Activated CD4-positive, alpha-beta T cell treated with anti-CD3 and anti-CD28 coated beads, Interleukin-2, amount 10 ng/mL, durations not matched to agents 7 days and 5 days (primary cell): Measurements from ENCODE around the gene WWOX. TPM values are rescaled to one million over a fixed set of nuclear protein-coding genes. Genes with fewer than 3 reads are reported as not detected.

Experiments
- CTCF ChIA-PET: fragments of 350-600 bp; sonication (Branson Sonifier 250); formaldehyde crosslinking; loops from one replicate; lab custom pipeline; 2021; ENCODE audit warnings: antibody characterized with exemption; lab: Charles Lee
- POLR2A ChIA-PET: fragments of 350-600 bp; sonication (Branson Sonifier 250); formaldehyde crosslinking; loops from one replicate; lab custom pipeline; 2021; ENCODE audit warnings: antibody characterized with exemption; lab: Charles Lee
- DNase-seq: peaks from one replicate; pipeline ENCODE4 v3.0.0-alpha.2; 2020
- H3K27ac Mint-ChIP-seq: one replicate; pipeline ENCODE4 v1.8.0; 2021; ENCODE audit warnings: mild to moderate bottlenecking, moderate library complexity, mixed read lengths
- H3K27me3 Mint-ChIP-seq: one replicate; pipeline ENCODE4 v1.8.0; 2021; ENCODE audit warnings: mixed read lengths
- H3K36me3 Mint-ChIP-seq: one replicate; pipeline ENCODE4 v1.8.0; 2021; ENCODE audit warnings: low read depth, mixed read lengths
- H3K4me1 Mint-ChIP-seq: one replicate; pipeline ENCODE4 v1.8.0; 2021; ENCODE audit warnings: mixed read lengths
- H3K4me3 Mint-ChIP-seq: one replicate; pipeline ENCODE4 v1.8.0; 2021; ENCODE audit warnings: mild to moderate bottlenecking, moderate library complexity, mixed read lengths
- H3K9me3 Mint-ChIP-seq: one replicate; pipeline ENCODE4 v1.8.0; 2021; ENCODE audit warnings: mixed read lengths
- total RNA-seq, 2 experiments: library from RNA; stranded (reverse); gene quantifications; one replicate each; pipeline ENCODE4 v1.2.3, GENCODE V29; 2021

WWOX gene
- total RNA-seq, 2 experiments from 2014 or later, result 22.2 to 28.9 TPM

DNA sequence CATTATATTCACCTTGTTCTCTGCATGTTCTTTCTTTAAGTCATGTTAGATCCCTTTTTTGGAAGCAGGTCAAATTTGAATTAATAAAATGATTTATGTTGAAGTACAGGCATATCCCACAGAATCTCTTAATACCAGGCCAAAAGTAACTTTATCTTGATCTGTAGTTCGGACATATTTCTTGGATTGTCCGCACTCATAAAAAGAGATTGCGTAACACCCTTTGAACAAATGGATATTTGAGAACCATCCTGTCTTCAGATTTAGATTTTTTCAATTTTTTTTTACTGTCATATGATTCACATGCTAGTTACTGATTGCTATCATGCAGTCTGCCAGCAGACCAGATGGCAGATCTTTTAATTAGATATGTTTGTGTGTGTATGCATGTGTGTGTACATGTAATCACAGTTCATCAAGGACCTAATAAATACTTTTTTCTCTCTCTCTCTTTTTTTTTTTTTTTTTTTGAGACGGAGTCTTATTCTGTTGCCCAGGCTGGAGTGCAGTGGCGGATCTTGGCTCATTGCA lies 352.6 kb downstream of the WWOX start:
- Mint-ChIP-seq H3K4me1 (no peaks in the 10 kb centered on the region), H3K27me3 (no peaks in the 10 kb centered on the region), H3K9me3 (peaks cover 2% of the 10 kb centered on the region), H3K36me3 (no peaks in the 10 kb centered on the region), H3K27ac (no peak overlapping the region), H3K4me3 (no peak overlapping the region)
- no peak for DNase-seq
- POLR2A ChIA-PET, result no interaction called here
- CTCF ChIA-PET, result no interaction called here

DNA sequence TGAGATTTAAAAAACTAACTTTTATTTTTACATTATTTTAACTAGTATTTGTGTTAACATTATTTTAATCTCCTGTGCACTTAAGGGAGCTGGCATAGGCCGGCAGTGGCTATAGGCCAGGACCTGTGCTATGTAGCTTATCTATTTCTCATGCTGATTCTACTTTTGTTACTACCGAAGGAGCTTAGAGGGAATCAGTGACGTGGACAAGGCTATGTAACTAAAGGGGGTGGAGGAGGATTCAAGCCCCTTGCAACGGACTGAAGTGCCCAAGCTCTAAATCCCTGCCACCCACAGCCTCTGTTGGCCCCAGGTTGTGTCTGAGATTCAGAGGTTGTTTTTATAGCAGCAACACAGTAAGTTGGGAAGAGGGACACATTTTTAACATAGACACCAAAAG lies 356.4 kb downstream of the WWOX start:
- Mint-ChIP-seq H3K4me3 (no peak overlapping the region), H3K27ac (no peak overlapping the region), H3K9me3 (peaks cover 2% of the 10 kb centered on the region), H3K4me1 (no peaks in the 10 kb centered on the region), H3K27me3 (no peaks in the 10 kb centered on the region), H3K36me3 (no peaks in the 10 kb centered on the region)
- DNase-seq, result no peak
- ChIA-PET POLR2A (no interaction called here), CTCF (no interaction called here)

DNA sequence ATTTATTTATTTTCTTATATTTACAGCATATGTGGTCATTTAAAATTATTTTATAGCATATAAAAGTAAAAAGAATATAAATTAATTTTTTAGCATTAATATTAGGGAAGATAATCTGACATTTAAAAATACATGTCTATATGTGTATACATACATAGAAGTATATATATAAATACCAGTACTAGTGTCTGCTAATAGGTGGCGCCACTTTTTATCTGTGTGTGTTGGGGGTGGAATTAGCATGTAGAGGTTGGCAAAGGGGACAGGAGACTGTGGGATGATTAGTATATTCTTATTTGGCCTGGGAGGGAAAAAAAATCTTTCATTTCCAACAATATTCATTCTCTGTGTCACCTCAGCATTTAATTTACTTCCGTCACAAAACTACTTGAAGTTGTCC lies 359.1 kb downstream of the WWOX start:
- Mint-ChIP-seq H3K4me1 (no peaks in the 10 kb centered on the region), H3K27me3 (no peaks in the 10 kb centered on the region), H3K27ac (no peak overlapping the region), H3K9me3 (peaks cover 2% of the 10 kb centered on the region), H3K36me3 (no peaks in the 10 kb centered on the region), H3K4me3 (no peak overlapping the region)
- CTCF ChIA-PET, result interaction anchor here (0.6 kb wide), 1 partner anchor 392 kb away, joined by 4 read pairs; no protein-coding TSS in a partner anchor
- POLR2A ChIA-PET, result no interaction called here
- no peak for DNase-seq

DNA sequence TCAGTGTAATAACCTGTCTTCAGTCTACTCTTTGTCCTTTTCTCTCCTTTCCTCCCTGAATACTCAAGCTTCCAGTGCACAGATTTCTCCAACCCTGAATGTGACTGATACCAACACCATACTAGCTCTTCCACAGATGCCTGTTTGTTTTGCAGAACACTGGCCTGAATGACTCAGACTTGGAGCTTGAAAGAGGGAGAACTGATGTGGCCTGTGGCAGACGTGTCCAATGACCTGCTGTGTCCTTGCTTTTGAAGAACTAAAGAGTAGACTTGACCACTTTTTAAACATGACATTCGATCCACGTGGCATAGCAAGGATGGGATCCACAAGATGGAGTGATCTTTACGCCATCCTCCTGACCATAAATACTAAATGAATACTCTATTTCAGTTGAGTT lies 361.0 kb downstream of the WWOX start:
- POLR2A ChIA-PET, result no interaction called here
- Mint-ChIP-seq H3K27ac (no peak overlapping the region), H3K36me3 (no peaks in the 10 kb centered on the region), H3K4me3 (no peak overlapping the region), H3K9me3 (peaks cover 4% of the 10 kb centered on the region), H3K4me1 (no peaks in the 10 kb centered on the region), H3K27me3 (no peaks in the 10 kb centered on the region)
- no peak for DNase-seq
- CTCF ChIA-PET, result interaction anchor here (1.0 kb wide), 2 partner anchors 12 to 13 kb away, joined by 3 read pairs; no protein-coding TSS in a partner anchor

GRCh38 chr16:78461087-78461486 lies 361.6 kb downstream of the WWOX start:
- peak overlapping the region; percentile 27 for H3K27ac Mint-ChIP-seq
- no peaks in the 10 kb centered on the region for H3K36me3 Mint-ChIP-seq
- CTCF ChIA-PET, result interaction anchor here (1.0 kb wide), 1 partner anchor 14 kb away, joined by 3 read pairs; no protein-coding TSS in a partner anchor
- no peaks in the 10 kb centered on the region for H3K27me3 Mint-ChIP-seq
- peaks cover 4% of the 10 kb centered on the region for H3K9me3 Mint-ChIP-seq
- no peak overlapping the region for H3K4me3 Mint-ChIP-seq
- DNase-seq, result no peak
- no peaks in the 10 kb centered on the region for H3K4me1 Mint-ChIP-seq
- POLR2A ChIA-PET, result no interaction called here

- no peak for DNase-seq
- no peaks in the 10 kb centered on the region for H3K4me1 Mint-ChIP-seq
Observed at GRCh38 chr16:78461496-78462287, 362.2 kb downstream of the WWOX start.

DNA sequence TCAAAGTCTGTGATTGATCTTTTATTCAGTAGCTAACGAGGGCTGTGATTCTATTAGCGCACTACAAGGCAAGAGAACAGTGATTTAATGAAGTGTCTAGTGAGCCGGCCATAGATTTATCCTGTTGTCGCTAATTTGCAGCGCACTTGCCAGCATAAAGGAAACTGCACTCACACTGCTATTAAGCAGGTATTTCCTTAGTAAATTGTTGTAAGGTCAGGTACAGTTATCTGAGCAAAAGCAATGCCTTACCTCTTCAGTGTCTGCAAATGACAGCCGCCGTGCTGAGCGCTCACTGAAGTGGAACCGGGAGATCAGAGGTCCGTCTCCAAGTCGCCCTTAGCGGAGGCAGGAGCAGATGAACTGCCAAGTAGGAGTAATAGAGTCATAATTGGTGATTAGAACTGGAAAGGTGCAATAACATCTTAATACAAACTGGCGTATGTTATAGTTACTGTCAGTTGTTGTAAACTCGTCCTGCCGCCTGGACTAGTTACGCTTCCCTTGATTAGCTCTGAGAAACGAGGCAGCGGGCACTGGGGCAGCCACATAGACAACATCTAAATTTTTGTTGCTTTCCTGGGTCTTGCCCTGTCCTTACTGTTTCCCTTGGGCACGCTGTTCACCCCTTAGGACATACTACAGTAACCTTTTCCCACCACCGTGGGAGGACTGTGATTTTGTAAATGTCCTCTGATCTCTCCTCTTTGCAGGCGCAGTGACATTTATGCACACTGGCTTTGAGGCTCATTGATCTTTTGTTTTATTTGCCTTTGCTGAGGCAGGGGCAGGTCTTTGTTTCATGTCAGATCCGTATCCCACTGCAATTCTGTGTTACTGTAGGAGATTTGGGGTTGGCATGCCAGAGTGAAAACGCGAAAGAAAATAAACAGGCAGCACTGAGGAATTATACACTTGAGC lies 363.1 kb downstream of the WWOX start:
- Mint-ChIP-seq H3K27me3 (no peaks in the 10 kb centered on the region), H3K9me3 (peaks cover 4% of the 10 kb centered on the region), H3K4me1 (no peaks in the 10 kb centered on the region), H3K4me3 (no peak overlapping the region), H3K36me3 (no peaks in the 10 kb centered on the region), H3K27ac (no peak overlapping the region)
- ChIA-PET CTCF (no interaction called here), POLR2A (no interaction called here)
- no peak for DNase-seq

More at GRCh38 chr16:78461496-78462287, 362.2 kb downstream of the WWOX start:
- POLR2A ChIA-PET, result no interaction called here
- CTCF ChIA-PET, result no interaction called here
- Mint-ChIP-seq H3K27ac (no peak overlapping the region), H3K9me3 (peaks cover 4% of the 10 kb centered on the region), H3K4me3 (no peak overlapping the region), H3K36me3 (no peaks in the 10 kb centered on the region), H3K27me3 (no peaks in the 10 kb centered on the region)

GRCh38 chr16:78463591-78463990 lies 364.1 kb downstream of the WWOX start:
- CTCF ChIA-PET, result interaction anchor here (0.6 kb wide), 1 partner anchor 291 kb away, joined by 3 read pairs; no protein-coding TSS in a partner anchor
- POLR2A ChIA-PET, result no interaction called here

GRCh38 chr16:78464833-78465232 lies 365.4 kb downstream of the WWOX start:
- H3K27ac Mint-ChIP-seq, result no peak overlapping the region
- DNase-seq, result no peak
- POLR2A ChIA-PET, result no interaction called here
- H3K4me3 Mint-ChIP-seq, result no peak overlapping the region
- no peaks in the 10 kb centered on the region for H3K27me3 Mint-ChIP-seq
- peaks cover 4% of the 10 kb centered on the region for H3K9me3 Mint-ChIP-seq
- CTCF ChIA-PET, result no interaction called here
- no peaks in the 10 kb centered on the region for H3K4me1 Mint-ChIP-seq
- no peaks in the 10 kb centered on the region for H3K36me3 Mint-ChIP-seq

More at GRCh38 chr16:78463591-78463990, 364.1 kb downstream of the WWOX start:
- Mint-ChIP-seq H3K9me3 (peaks cover 4% of the 10 kb centered on the region), H3K4me1 (no peaks in the 10 kb centered on the region), H3K27ac (no peak overlapping the region), H3K36me3 (no peaks in the 10 kb centered on the region), H3K4me3 (no peak overlapping the region), H3K27me3 (no peaks in the 10 kb centered on the region)
- no peak for DNase-seq

DNA sequence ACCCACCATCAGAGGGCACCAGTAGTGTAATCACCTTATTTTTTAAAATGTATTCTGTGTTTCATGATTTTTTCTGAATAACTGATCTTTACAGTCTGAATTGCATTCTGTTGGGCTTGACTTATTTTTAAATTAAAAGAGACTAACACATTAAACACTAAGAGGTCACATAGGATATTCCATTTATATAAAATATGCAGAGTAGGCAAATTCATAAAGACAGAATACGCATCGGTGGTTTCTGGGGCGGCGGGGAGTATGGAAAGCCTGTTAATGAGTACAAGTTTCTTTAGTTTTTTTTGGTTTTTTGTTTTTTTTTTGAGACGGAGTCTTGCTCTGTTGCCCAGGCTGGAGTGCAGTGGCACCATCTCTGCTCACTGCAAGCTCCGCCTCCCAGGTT lies 366.3 kb downstream of the WWOX start:
- POLR2A ChIA-PET, result no interaction called here
- CTCF ChIA-PET, result no interaction called here
- DNase-seq, result no peak
- H3K27me3 Mint-ChIP-seq, result no peaks in the 10 kb centered on the region
- no peaks in the 10 kb centered on the region for H3K4me1 Mint-ChIP-seq
- no peak overlapping the region for H3K4me3 Mint-ChIP-seq
- H3K9me3 Mint-ChIP-seq, result peaks cover 4% of the 10 kb centered on the region
- no peak overlapping the region for H3K27ac Mint-ChIP-seq
- H3K36me3 Mint-ChIP-seq, result no peaks in the 10 kb centered on the region

DNA sequence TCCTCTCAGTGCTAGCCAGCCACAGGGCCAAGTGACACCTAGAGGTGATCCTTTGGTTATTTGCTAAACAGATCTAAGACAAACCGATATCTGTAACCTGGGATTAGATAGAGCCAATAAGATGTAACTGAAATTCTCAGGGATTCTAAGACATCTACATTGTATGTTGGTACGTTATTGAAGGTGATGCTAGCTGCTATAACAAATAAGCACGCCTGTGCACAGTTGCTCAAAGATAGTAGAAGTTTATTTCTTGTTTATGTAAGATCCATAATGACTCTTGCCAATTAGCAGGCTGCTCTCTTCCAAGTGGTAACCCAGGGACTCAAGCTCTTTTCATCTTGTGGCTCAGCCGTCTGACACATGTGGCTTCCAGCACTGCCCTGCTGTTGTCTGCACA lies 370.3 kb downstream of the WWOX start:
- H3K27ac Mint-ChIP-seq, result no peak overlapping the region
- H3K9me3 Mint-ChIP-seq, result peaks cover 4% of the 10 kb centered on the region
- no peak overlapping the region for H3K4me3 Mint-ChIP-seq
- no peak for DNase-seq
- no peaks in the 10 kb centered on the region for H3K36me3 Mint-ChIP-seq
- POLR2A ChIA-PET, result no interaction called here
- H3K4me1 Mint-ChIP-seq, result no peaks in the 10 kb centered on the region
- CTCF ChIA-PET, result no interaction called here
- no peaks in the 10 kb centered on the region for H3K27me3 Mint-ChIP-seq

DNA sequence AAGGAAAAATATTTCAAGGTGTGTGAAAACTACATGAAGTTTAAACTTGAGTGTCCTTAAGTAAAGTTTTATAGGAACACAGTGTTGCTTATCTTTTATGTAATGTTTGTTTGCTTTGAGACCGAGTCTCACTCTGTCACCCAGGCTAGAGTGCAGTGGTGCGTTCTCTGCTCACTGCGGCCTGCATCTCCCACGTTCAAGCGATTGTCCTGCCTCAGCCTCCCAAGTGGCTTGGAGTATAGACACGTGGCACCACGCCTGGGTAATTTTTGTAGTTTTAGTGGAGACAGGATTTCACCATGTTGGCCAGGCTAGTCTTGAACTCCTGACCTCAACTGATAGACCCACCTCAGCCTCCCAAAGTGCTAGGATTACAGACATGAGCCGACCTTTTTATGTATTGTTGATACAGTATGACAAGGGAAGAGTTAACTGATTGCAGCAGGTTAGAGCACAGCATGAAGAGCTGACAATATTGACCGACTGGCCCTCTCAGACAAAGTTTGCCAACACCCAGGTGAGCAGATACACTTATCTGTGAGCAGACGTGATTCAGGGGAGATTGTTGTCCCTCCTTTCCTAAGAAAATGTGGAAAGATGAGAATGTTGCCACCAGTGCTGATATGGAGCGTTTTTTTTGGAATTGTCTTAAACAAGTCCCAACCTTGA lies 373.7 kb downstream of the WWOX start:
- ChIA-PET CTCF (no interaction called here), POLR2A (no interaction called here)
- H3K4me3 Mint-ChIP-seq, result no peak overlapping the region
- H3K4me1 Mint-ChIP-seq, result no peaks in the 10 kb centered on the region
- H3K27me3 Mint-ChIP-seq, result no peaks in the 10 kb centered on the region
- no peak for DNase-seq
- no peaks in the 10 kb centered on the region for H3K36me3 Mint-ChIP-seq
- H3K9me3 Mint-ChIP-seq, result no peaks in the 10 kb centered on the region
- no peak overlapping the region for H3K27ac Mint-ChIP-seq
